ENCODE results near the gene SNRPA.

GRCh38 chr19:40739030-40739839 lies 11.8 kb upstream of the SNRPA start:
- TF ChIP-seq, protein P1, sequence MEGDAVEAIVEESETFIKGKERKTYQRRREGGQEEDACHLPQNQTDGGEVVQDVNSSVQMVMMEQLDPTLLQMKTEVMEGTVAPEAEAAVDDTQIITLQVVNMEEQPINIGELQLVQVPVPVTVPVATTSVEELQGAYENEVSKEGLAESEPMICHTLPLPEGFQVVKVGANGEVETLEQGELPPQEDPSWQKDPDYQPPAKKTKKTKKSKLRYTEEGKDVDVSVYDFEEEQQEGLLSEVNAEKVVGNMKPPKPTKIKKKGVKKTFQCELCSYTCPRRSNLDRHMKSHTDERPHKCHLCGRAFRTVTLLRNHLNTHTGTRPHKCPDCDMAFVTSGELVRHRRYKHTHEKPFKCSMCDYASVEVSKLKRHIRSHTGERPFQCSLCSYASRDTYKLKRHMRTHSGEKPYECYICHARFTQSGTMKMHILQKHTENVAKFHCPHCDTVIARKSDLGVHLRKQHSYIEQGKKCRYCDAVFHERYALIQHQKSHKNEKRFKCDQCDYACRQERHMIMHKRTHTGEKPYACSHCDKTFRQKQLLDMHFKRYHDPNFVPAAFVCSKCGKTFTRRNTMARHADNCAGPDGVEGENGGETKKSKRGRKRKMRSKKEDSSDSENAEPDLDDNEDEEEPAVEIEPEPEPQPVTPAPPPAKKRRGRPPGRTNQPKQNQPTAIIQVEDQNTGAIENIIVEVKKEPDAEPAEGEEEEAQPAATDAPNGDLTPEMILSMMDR (IDR thresholded peaks at IDR 0.05), result no peak
- TF ChIP-seq POLR2A (IDR thresholded peaks at IDR 0.05) (no peak), EP300 (IDR thresholded peaks at IDR 0.05) (no peak)
